Adipose tissue (tissue), 3 donors: Measurements from ENCODE around the gene NBDY. TPM values are rescaled to one million over a fixed set of nuclear protein-coding genes. Genes with fewer than 3 reads are reported as not detected.
"Not testable (repeated sequence)": the region's sequence is repeated elsewhere in the genome, so short reads cannot be mapped to it uniquely, and the experiment has no call there.

Source experiments
- H3K27ac ChIP-seq: one replicate; pipeline ENCODE4 v1.5.1; 2013; ENCODE audit warnings: low read depth, low read length
- WGBS, 3 donors: extraction: QIAGEN DNeasy Blood & Tissue Kit; methylation state at CpG; one replicate each; pipeline ENCODE4 v1.1.7; 2013; 5-methylcytosine and 5-hydroxymethylcytosine counted together
- polyA plus RNA-seq, 3 donors: library from polyadenylated mRNA; stranded (reverse); fragments of 200-250 nt; gene quantifications; one replicate each; pipeline ENCODE4 v1.2.3, GENCODE V29; 2013
- donor health status: healthy with polysubstance abuse.
- donor health status: Bipolar disorder and iron deficiency.
- donor health status: healthy.

The NBDY gene
- polyA plus RNA-seq, 3 donors: 8.1 to 47.9 (median 17.9) TPM

DNA sequence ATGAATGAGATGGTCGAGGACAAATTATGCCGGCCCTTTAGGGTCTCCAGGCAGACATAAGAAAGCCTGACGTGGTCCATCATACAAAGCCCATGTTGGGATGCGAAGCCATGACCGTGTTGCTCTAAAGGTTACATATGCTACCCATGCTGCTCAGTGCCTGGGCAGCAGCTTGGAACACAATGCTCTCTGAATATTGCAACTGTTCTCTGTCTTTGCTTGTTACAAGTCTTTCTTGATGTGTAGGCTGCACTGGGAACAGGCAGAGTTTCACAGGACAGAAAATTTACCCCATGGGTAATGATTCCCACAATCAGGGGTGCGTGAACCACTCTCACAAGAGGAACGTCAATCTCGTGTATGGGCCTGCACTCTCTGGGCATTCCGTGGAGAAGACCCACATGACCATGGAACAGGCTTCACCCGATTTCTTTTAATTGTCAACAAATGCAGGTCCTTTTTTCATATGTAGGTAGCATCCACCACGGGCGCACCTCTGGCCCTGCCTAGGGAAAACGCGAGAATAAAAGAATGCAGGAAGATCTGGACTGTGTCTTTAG lies 66.3 kb downstream of the NBDY start:
- 91 to 95% (median 93%) methylated on average over 14 of the region's 14 CpGs for WGBS, 3 donors
- no peak overlapping the region for H3K27ac ChIP-seq

DNA sequence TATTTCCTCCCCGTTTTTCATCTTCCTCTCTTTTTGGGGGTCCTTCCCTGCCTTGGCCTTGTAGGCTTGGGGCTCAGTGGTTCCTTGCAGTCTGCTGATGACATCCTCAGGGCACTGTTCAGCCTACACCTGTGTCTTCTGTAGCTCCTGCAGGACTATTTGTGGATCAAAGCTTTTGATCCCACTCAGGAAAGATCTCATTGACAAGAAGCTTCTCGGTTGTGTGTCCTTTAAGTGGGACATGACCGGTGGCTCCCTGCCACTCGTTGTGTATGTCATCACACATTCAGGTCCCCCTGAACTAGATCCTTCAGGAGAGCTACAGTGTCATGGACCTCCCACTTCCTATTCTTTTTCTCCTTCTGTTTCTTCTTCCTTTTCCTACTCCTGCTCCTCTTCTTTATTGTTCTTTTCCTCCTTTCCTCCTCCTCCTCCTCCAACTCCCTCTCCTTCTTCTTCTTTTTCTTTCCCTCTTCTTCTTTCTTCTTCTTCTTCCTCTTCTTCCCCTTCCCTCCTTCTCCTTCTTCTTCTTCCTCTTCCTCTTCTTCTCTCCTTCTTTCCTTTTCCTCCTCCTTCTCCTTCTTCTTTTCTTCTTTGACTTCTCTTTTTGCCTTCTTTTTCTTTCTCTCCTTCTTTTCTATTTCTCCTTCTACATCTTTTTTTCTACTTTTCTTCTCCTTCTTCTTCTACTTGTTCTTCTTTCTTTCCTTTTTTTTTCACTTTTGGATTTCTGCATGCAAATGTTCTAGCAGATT lies 67.8 kb downstream of the NBDY start:
- no peak overlapping the region for H3K27ac ChIP-seq
- WGBS, 3 donors: 80 to 94% (median 85%) methylated on average over 4 of the region's 4 CpGs

DNA sequence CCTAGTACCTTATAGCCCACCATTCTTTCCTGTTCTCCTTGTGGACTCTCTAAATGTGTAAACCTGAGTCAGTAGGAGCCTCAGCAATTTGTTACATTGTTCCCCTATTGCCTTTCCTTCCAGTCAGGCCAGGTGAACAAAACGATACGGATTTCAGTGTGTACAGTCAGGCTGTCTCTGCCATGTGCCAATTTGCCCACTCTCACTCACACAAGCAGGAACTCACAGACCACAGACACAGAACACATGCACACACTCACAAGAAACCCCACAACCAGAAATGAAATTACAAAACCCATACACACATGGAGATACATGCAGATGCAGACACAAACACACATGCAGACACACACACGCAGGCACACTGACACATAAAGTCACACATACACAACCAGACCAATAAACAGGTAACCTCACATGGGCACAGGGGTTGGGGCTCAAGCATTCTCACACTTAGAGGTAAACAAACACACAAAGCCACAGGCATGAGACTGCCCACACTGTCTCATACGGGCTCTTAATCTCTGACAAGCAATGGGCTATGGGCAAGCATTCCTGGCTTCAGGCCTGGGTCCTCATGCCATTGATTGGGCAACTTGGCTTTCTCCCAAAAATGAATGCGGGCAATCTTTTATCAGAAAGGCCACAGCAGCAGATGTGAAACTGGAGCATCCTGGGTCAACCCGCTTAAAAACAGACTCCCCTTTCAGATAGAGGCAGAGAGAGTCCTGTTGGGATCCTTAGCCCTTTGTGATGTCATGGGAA lies 68.7 kb downstream of the NBDY start:
- no peak overlapping the region for H3K27ac ChIP-seq
- 28 to 53% (median 47%) methylated on average over 6 of the region's 6 CpGs for WGBS, 3 donors

DNA sequence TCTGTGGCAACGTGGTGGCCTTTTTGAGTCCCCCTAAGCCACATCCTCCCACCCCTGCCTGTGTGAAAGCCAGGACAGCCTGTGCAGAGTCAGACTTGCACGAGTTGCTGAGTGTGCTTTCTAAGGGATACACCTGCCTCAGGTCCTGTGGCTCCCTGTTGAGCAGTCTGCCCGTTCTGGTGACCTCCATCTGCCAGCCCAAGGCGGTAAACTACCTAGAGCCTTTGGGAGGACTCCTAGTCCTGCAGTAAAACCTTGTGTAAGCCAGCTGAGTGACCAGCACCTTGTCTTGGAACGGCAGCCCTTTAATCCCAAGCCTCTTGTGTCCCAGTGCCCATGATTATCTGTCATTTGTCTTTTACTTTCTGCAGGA lies 69.3 kb downstream of the NBDY start:
- H3K27ac ChIP-seq: no peak overlapping the region
- 46 to 79% (median 70%) methylated on average over 4 to 5 of the region's 5 CpGs for WGBS, 3 donors

DNA sequence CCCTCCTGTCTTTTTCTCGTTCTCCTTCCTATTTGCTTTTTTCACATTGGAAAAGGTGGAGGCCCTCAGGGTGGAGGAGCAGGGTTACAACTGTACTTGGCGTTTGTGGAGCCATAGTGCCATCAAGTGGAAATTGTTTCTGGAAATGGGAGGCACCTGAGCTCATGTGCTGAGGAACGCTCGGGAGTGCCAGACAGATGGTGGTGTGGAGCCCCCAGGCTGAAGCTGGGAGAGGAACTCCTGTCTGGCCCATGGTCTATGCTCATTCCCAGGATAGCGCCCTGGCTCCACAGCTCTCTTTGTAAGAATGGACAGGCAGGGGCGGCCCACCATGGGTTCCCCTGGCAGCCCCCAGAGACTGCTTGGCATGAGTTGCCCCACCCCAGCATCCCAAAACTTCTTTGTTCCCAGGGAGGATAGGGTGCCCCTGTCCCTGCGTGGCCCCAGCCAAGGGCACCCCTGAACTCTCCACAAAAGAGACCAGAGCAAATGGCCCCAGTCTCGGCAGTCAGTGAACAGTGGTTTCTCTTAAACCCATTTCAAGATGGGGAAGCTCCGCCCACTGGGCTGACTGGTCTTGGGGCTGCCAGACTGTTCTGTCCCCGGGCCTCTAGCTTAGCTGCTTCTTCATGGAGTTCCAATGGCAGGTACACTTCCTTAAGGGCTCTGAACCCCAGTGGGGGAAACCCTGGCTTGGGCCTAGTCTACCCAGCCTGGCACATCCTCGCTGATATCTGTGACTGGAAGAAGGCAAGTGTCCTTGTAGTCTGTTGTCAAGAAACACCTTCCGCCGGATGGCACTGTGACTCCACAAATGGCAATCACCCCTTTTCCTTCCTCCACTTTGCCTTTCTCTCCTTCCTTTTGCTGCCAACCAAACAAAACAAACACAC lies 70.1 kb downstream of the NBDY start:
- H3K27ac ChIP-seq: no peak overlapping the region
- 79 to 87% (median 87%) methylated on average over 11 to 13 of the region's 13 CpGs for WGBS, 3 donors

DNA sequence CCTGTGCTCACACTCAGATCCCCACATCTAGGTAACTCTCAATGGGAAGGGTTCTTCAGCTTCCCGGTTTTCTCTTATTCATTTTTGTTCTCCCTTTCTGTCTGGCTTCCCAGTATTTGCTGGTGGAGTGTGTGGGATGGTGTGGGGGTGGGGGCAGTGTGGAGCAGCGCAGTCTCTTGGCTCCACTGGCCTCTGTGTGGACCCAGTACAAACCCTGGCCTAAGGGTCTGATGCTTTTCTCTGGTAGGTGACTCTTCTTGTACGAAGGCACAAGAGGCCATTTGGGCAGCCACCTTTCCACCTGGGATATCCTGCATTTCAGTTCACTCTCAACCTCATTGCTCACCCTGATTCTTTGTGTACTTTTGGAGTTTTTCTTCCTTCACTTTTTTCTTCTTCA lies 71.3 kb downstream of the NBDY start:
- WGBS, 3 donors: 74 to 97% (median 83%) methylated on average over 3 of the region's 3 CpGs
- H3K27ac ChIP-seq: no peak overlapping the region

DNA sequence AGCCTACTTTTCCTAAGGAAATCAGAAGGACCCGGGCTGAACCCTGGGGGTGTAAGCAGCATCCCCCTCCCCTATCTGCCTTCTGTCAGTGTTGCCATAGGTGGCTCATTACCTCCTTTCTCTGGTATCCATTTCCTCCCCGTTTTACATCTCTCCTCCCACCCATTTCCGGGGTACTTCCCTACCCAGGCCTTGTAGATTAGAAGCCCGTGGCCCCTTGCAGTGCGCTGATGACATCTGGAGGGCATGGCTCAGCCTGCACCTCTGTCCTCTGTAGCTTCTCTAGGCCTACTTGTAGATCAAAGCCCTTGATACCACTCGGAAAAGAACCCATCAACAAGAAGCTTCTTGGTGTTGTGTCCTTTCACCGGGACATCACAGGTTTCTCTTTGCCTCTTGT lies 71.8 kb downstream of the NBDY start:
- no peak overlapping the region for H3K27ac ChIP-seq
- 67 to 82% (median 67%) methylated on average over 7 of the region's 7 CpGs for WGBS, 3 donors

DNA sequence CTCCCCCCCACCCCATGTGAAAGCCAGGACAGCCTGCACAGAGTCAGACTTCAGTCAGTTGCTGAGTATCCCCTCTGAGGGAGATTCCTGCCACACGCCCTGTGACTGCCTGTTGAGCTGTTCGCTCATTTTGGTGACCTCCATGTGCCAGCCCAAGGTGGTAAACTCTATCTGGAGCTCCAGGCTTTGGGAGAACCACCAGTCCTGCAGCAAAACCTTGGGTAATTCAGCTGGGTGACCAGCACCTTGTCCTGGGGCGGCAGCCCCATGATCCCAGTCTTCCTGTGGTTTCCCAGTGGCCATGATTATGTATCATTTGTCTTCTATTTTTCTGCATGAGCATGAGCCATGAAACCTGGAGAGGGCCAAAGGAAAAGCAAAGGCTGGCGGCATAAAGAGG lies 73.4 kb downstream of the NBDY start:
- WGBS, 3 donors: 68 to 100% (median 96%) methylated on average over 4 of the region's 4 CpGs
- no peak overlapping the region for H3K27ac ChIP-seq

DNA sequence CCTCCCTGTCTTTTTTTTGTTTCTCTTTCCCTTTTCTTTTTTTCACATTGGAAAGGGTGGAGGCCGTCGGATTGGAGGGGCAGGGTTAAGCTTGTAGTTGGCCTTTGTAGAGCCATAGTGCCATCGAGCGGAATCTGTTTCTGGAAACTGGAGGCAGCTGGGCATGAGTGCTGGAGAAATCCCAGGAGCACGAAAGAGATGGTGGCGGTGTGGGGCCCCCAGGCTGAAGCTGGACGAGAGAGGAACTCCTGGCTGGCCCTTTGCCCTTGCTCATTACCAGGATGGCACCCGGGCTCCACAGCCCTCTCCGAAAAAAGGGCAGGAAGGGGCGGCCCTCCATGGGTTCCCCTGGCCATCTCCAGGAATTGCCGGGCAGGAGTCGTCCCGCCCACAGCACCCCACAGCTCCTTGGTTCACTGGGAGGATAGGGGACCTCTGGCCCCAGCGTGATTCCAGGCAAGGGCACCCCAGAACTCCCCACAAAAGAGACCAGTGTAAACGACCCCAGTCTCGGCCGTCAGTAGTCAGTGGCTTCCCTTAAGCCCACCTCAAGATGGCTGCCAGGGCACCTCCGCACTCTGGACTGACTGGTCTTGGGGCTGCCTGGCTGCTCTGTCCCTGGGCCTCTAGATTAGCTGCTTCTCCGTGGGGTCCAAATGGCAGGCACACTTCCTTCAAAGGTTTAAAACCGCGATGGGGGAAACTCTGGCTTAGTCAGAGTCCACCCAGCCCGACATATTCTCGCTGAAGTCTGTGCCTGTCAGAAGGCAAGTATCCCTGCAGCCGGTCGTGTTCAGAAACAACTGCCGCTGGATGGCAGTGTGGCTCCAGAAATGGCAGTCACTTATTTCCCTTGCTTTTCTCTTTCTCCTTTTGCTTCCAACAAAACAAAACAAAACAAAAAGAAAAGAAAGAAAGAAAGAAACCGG lies 74.1 kb downstream of the NBDY start:
- 23 to 63% (median 62%) methylated on average over 25 to 27 of the region's 27 CpGs for WGBS, 3 donors

DNA sequence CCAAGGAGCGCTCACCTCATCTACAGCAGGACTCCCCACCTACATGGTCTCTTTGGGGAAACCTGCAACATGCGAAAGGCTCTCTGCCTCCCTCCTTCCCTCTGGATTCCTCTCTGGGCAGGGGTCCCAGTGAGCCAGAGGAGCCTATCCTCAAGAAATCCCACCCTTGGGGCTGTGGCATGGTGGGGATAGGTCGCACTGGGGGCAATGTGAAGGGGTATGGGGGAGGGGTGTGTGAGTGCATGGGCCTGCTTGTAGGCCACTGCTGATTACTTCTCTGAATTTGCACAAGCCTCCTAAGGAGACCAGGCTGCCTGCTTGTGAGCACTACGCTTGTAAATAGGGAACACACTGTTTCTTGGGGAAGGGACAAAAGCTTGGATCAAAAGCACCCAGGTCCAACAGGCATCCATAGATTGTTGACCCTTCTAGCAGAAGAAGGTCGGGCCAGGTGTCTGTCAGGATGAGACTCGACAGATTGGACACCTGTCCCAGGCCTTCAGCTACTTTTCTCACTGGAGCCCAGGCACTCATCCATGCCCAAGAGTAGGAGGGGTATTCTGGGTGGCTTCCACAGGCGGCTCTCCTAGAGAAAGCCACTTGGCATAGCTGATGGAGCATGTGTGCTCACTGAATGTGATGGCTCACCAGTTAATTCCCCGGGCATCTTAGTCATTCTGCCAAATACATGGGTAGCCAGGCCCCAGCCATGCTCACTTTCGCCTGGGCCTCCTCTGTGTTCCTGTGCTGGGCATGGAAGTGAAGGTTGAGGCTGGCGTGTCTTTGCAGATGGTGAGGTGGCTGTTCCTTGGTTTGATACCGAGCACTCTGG lies 75.0 kb downstream of the NBDY start:
- 70 to 85% (median 84%) methylated on average over 11 of the region's 11 CpGs for WGBS, 3 donors
- no peak overlapping the region for H3K27ac ChIP-seq

More for the DNA sequence above, 74.1 kb downstream of the NBDY start:
- no peak overlapping the region for H3K27ac ChIP-seq

DNA sequence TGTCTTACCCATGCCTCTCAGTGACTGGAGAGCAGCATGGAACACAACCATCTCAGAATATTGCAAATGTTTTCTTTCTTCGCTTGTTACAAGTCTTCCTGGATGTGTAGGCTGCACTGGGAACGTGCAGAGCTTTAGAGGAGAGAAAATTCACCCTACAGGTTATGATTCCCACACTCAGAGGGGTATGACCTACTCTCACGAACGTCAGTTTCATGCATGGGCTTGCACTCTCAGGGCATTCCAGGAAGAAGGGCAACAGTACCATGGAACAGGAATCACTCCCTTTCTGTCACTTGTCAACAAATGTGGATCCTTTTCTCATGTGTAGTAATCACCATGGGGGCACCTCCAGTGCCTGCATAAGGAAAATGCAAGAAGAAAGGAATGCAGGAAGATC lies 75.8 kb downstream of the NBDY start:
- 85 to 91% (median 87%) methylated on average over 4 of the region's 4 CpGs for WGBS, 3 donors
- H3K27ac ChIP-seq: no peak overlapping the region

DNA sequence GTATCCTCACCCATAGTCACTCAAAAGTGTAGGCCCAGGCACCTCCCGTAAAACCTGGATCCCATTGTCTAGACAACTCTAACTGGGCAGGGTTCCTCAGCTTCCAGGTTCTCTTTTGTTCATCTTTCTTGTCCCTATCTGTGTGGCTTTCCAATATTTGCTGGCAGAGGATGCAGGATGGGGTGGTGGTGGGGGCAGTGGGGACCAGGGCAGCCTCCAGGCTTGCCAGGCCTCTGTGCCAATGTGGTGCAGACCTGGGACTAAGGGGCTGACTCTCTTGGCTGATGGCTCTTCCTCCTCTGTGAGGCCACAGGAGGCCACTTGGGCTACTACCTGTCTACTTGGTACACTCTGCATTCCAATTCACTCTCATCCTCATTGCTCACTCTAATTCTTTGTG lies 76.4 kb downstream of the NBDY start:
- H3K27ac ChIP-seq: no peak overlapping the region
- 0 to 100% (median 88%) methylated on average over 1 of the region's 1 CpG for WGBS, 3 donors

DNA sequence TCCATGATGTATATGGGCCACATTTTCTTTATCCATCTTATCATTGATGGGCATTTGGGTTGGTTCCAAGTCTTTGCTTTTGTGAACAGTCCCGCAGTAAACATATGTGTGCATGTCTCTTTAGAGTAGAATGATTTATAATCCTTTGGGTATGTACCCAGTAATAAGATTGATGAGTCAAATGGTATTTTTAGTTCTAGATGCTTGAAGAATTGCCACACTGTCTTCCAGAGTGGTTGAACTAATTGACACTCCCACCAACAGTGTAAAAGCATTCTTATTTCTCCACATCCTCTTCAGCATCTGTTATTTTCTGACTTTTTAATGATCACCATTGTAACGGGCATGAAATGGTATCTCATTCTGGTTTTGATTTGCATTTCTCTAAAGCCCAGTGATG lies 77.1 kb downstream of the NBDY start:
- H3K27ac ChIP-seq: not testable (repeated sequence)
- WGBS, 3 donors: 90 to 94% (median 91%) methylated on average over 2 of the region's 2 CpGs

DNA sequence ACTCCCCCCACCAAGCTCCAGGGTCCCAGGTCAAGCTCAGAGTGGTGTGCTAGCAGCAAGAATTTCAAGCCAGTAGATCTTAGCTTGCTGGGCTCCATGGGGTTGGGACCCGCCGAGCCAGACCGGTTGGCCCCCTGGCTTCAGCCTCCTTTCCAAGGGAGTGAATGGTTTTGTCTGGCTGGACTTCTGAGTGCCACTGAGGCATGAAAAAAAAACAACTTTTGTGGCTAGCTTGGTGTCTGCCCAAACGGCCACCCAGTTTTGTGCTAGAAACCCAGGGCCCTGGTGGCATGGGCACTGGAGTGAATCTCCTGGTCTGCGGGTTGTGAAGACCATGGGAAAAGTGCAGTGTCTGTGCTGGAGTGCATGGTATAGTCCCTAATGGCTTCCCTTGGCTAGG lies 82.6 kb downstream of the NBDY start:
- WGBS, 3 donors: 86 to 96% (median 95%) methylated on average over 5 of the region's 5 CpGs
- H3K27ac ChIP-seq: no peak overlapping the region

DNA sequence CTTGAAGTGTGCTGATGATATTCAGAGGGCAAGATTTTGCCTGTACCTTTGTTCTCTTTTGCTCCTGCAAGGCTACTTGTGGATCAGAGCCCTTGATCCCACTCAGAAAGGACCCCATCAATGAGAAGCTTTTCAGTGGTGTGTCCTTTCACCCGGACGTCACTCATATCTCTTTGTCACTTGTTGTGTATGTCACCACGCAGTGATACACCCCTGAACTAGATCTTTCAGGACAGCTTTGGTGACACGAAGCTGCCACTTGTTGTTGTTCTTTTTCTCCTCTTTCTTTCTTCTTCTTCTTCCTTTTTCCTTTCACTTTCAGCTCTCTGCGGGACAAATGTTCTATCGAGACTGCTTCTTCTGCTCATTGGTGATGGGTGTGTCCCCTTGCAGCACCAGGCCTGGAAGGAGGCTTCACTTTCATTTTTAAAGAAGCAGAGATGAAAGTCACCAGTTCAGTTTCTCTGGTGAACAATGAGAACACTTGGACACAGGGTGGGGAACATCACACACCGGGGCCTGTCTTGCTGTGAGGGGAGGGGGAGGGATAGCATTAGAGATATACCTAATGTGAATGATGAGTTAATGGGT lies 83.6 kb downstream of the NBDY start:
- WGBS, 3 donors: 17 to 66% (median 33%) methylated on average over 7 of the region's 7 CpGs
- no peak overlapping the region for H3K27ac ChIP-seq

DNA sequence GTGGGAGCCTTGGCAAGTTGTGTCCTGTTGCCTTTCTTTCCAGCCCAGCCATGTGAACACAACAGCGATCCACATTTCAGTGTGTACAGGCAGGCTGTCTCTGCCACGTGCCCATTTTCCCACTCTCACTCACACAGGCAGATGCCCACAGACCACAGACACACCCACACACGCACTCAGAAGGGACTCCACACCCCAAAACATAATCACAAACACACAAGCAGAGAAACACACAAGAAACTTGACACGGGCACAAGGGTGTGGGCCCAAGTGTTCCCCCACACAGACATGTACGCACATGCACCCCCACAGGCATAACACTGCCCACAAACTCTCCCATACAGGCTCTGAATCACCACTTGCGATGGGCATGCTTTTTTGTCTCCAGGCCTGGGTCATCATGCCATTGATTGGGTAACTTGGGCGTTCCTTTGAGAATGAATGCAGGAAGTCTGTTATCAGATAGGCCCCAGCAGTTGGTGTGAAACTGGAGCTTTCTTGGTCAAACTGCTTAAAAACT lies 84.3 kb downstream of the NBDY start:
- no peak overlapping the region for H3K27ac ChIP-seq
- WGBS, 3 donors: 37 to 60% (median 57%) methylated on average over 7 of the region's 7 CpGs
